ENCODE data around the gene MET. TPM values are rescaled to one million over a fixed set of nuclear protein-coding genes. Genes with fewer than 3 reads are reported as not detected.

MET gene
- total RNA-seq, 1 experiment from 2014 or later = 62.1 TPM

Other genes starting within 250 kb of the MET start
- 74.9 and 109 TPM in 2 replicates for gene CAV2, start 172.5 kb upstream of the MET start, total RNA-seq (2014; rRNA removed; shearing (Covaris generic))
- 250 and 313 TPM in 2 replicates for gene CAV1, start 147.2 kb upstream of the MET start, total RNA-seq (2014; rRNA removed; shearing (Covaris generic))
- gene CAPZA2, start 190.4 kb downstream of the MET start, total RNA-seq (2014; rRNA removed; shearing (Covaris generic)) = 199 and 217 TPM in 2 replicates

All from RPMI7951 (cell line).